Neuronal stem cell (in vitro differentiated cells): Measurements from ENCODE around the gene DGKG.

Source experiments
- DNase-seq: peaks from one replicate; pipeline ENCODE4 v3.0.0-alpha.2; 2013; ENCODE audit warnings: low spot score
- H2AFZ ChIP-seq: one replicate; pipeline ENCODE4 v1.6.1; 2013; ENCODE audit warnings: mild to moderate bottlenecking, low read length, inconsistent platforms
- H2AK5ac ChIP-seq: 2 replicates; pipeline ENCODE4 v1.6.1; 2013; ENCODE audit warnings: low read depth, mild to moderate bottlenecking, inconsistent platforms, low read length, moderate library complexity, mixed read lengths
- H2BK120ac ChIP-seq: 2 replicates; pipeline ENCODE4 v1.6.1; 2013; ENCODE audit warnings: low read depth, mild to moderate bottlenecking, inconsistent platforms, low read length, moderate library complexity, mixed read lengths
- H2BK12ac ChIP-seq: one replicate; pipeline ENCODE4 v1.6.1; 2013; ENCODE audit warnings: low read length, inconsistent platforms
- H2BK15ac ChIP-seq: 2 replicates; pipeline ENCODE4 v1.6.1; 2013; ENCODE audit warnings: mild to moderate bottlenecking, low read length, inconsistent platforms, mixed read lengths
- H2BK5ac ChIP-seq: one replicate; pipeline ENCODE4 v1.6.1; 2013; ENCODE audit warnings: inconsistent platforms, mild to moderate bottlenecking, low read length, moderate library complexity
- H3K14ac ChIP-seq: one replicate; pipeline ENCODE4 v1.6.1; 2013; ENCODE audit warnings: low read length, inconsistent platforms
- H3K18ac ChIP-seq: 2 replicates; pipeline ENCODE4 v1.6.1; 2013; ENCODE audit warnings: low read length, inconsistent platforms
- H3K23ac ChIP-seq: 2 replicates; pipeline ENCODE4 v1.6.1; 2013; ENCODE audit warnings: low read depth, mild to moderate bottlenecking, mixed read lengths, low read length, inconsistent platforms; ENCODE audit not compliant: poor library complexity
- H3K27ac ChIP-seq: replicated peaks from 3 replicates; pipeline ENCODE4 v1.5.1; 2013; ENCODE audit warnings: low read length, inconsistent platforms
- H3K27me3 ChIP-seq, 3 experiments: 2 replicates each; pipeline ENCODE4 v1.6.1; 2013; ENCODE audit warnings: low read length in 3 of 3, mild to moderate bottlenecking in 2 of 3, inconsistent platforms in 1 of 3, low read depth in 1 of 3, mixed read lengths in 1 of 3, moderate library complexity in 1 of 3; ENCODE audit not compliant: control insufficient read depth in 3 of 3, insufficient read depth in 3 of 3
- H3K36me3 ChIP-seq, 2 donors: replicated peaks in 1 of 2; 2 replicates each; pipeline ENCODE4 v1.6.1; 2013; ENCODE audit warnings: low read length in 2 of 2; ENCODE audit not compliant: control insufficient read depth in 2 of 2, insufficient read depth in 2 of 2
- H3K4ac ChIP-seq: 2 replicates; pipeline ENCODE4 v1.6.1; 2013; ENCODE audit warnings: inconsistent platforms, mild to moderate bottlenecking, low read length, moderate library complexity
- H3K4me1 ChIP-seq, 2 donors: 1 replicate in 1 of 2; 2 replicates in 1 of 2; pipeline ENCODE4 v1.6.1; 2013; ENCODE audit warnings: low read length in 2 of 2, low read depth in 1 of 2; ENCODE audit not compliant: control insufficient read depth in 2 of 2, insufficient read depth in 1 of 2
- H3K4me2 ChIP-seq: one replicate; pipeline ENCODE4 v1.6.1; 2013; ENCODE audit warnings: mild to moderate bottlenecking, low read length, inconsistent platforms; ENCODE audit not compliant: insufficient read depth, poor library complexity, severe bottlenecking
- H3K4me3 ChIP-seq, 2 donors: 2 replicates each; pipeline ENCODE4 v1.5.1; 2013; ENCODE audit warnings: low read length in 2 of 2, mild to moderate bottlenecking in 2 of 2, inconsistent platforms in 1 of 2, moderate library complexity in 1 of 2
- H3K79me1 ChIP-seq: one replicate; pipeline ENCODE4 v1.6.1; 2013; ENCODE audit warnings: low read depth, mild to moderate bottlenecking, inconsistent platforms, low read length, moderate library complexity
- H3K9ac ChIP-seq: one replicate; pipeline ENCODE4 v1.6.1; 2013; ENCODE audit warnings: mild to moderate bottlenecking, low read depth, low read length, inconsistent platforms; ENCODE audit not compliant: poor library complexity
- H3K9me3 ChIP-seq, 2 donors: replicated peaks in 1 of 2; 2 replicates each; pipeline versions ENCODE3 to v1.6.1; 2013; ENCODE audit warnings: low read length in 2 of 2, mild to moderate bottlenecking in 2 of 2, inconsistent platforms in 1 of 2, low read depth in 1 of 2, mixed read lengths in 1 of 2, moderate library complexity in 1 of 2; ENCODE audit not compliant: control insufficient read depth in 2 of 2, insufficient read depth in 1 of 2
- H4K8ac ChIP-seq: one replicate; pipeline ENCODE4 v1.6.1; 2013; ENCODE audit warnings: low read depth, mild to moderate bottlenecking, inconsistent platforms, low read length, moderate library complexity
- H4K91ac ChIP-seq: one replicate; pipeline ENCODE4 v1.6.1; 2013; ENCODE audit warnings: low read length, low read depth, mild to moderate bottlenecking, inconsistent platforms; ENCODE audit not compliant: poor library complexity
- WGBS, 2 donors: extraction: QIAGEN DNeasy Blood & Tissue Kit; methylation state at CpG; one replicate each; pipeline ENCODE4 v1.1.7; 2013; ENCODE audit warnings: missing lambda C conversion rate in 2 of 2, mixed read lengths in 1 of 2; ENCODE audit not compliant: insufficient read length in 2 of 2, insufficient replicate concordance in 1 of 2; ENCODE audit errors: extremely low coverage in 2 of 2; 5-methylcytosine and 5-hydroxymethylcytosine counted together

DGKG gene

DNA sequence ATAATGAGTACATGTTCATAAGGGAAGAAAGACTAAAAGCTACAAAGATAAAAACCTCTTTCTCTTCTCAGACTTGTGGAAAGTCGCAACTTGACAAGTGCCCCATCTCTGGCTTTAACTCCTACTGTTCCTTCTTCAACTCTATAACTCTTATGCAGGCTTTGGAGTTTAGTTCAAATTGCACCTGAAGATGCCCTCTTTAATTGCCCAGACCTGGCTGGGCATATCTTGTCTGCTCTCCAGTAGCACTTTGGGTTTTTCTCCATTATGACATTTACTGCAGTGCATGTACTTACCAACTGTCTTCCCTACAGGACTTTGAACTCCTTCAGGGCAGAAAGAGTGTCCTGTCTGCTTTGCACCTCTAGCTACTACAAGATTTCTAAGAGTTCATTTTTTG, 32.4 kb downstream of the DGKG start:
- Histone ChIP-seq H3K4me2 (no peak overlapping the region), H3K36me3 (no peaks in the 10 kb centered on the region), H2AK5ac (no peak overlapping the region), H4K8ac (no peak overlapping the region), H3K4me3 (no peak overlapping the region), H2BK5ac (no peak overlapping the region), H3K4ac (no peak overlapping the region), H3K23ac (no peak overlapping the region), H3K18ac (no peak overlapping the region), H2BK15ac (no peak overlapping the region), H3K27ac (no peak overlapping the region), H3K27me3 (peaks cover 0 to 12% (median 0%) of the 10 kb centered on the region in 3 experiments), H2BK12ac (no peak overlapping the region), H3K4me1 (no peaks in the 10 kb centered on the region), H3K14ac (no peak overlapping the region), H3K79me1 (no peaks in the 10 kb centered on the region), H2AFZ (no peak overlapping the region), H4K91ac (no peak overlapping the region), H3K9ac (no peak overlapping the region), H2BK120ac (no peak overlapping the region), H3K9me3 (no peaks in the 10 kb centered on the region)
- DNase-seq: no peak
- WGBS, 2 donors: no CpG with 5 or more reads among the region's 1 CpG

- H3K23ac ChIP-seq: no peak overlapping the region
- no peak overlapping the region for H3K9ac ChIP-seq
- H4K8ac ChIP-seq: no peak overlapping the region
- H3K27ac ChIP-seq: no peak overlapping the region
- H4K91ac ChIP-seq: no peak overlapping the region
- no peak overlapping the region for H3K4ac ChIP-seq
- no peak overlapping the region for H2AK5ac ChIP-seq
- no peak overlapping the region for H2BK5ac ChIP-seq
- H3K4me3 ChIP-seq: no peak overlapping the region
- WGBS, 2 donors: no CpG with 5 or more reads among the region's 2 CpGs
- H2BK15ac ChIP-seq: no peak overlapping the region
- H3K4me1 ChIP-seq: no peaks in the 10 kb centered on the region
- H3K14ac ChIP-seq: no peak overlapping the region
- no peaks in the 10 kb centered on the region for H3K36me3 ChIP-seq
- no peak overlapping the region for H2BK12ac ChIP-seq
- H2AFZ ChIP-seq: no peak overlapping the region
- no peak overlapping the region for H3K18ac ChIP-seq
- no peaks in the 10 kb centered on the region for H3K9me3 ChIP-seq
- DNase-seq: no peak
- no peak overlapping the region for H3K4me2 ChIP-seq
- H3K79me1 ChIP-seq: no peaks in the 10 kb centered on the region
- peaks cover 0 to 6% (median 0%) of the 10 kb centered on the region in 3 experiments for H3K27me3 ChIP-seq
- H2BK120ac ChIP-seq: no peak overlapping the region
These were observed 34.0 kb downstream of the DGKG start for GRCh38 chr3:186327912-186328487.

- H3K23ac ChIP-seq: no peak overlapping the region
- H2BK120ac ChIP-seq: no peak overlapping the region
- no peak overlapping the region for H2BK15ac ChIP-seq
- H3K4me1 ChIP-seq: no peaks in the 10 kb centered on the region
- no peak overlapping the region for H2BK12ac ChIP-seq
- H3K4me2 ChIP-seq: no peak overlapping the region
- H3K9ac ChIP-seq: no peak overlapping the region
- H3K14ac ChIP-seq: no peak overlapping the region
- H4K8ac ChIP-seq: no peak overlapping the region
- H3K9me3 ChIP-seq: no peaks in the 10 kb centered on the region
- no peaks in the 10 kb centered on the region for H3K36me3 ChIP-seq
- DNase-seq: no peak
- peaks cover 0 to 6% (median 0%) of the 10 kb centered on the region in 3 experiments for H3K27me3 ChIP-seq
- no peak overlapping the region for H3K4me3 ChIP-seq
- H3K18ac ChIP-seq: no peak overlapping the region
- H4K91ac ChIP-seq: no peak overlapping the region
- no peak overlapping the region for H2AFZ ChIP-seq
- H2BK5ac ChIP-seq: no peak overlapping the region
- no peak overlapping the region for H2AK5ac ChIP-seq
- H3K4ac ChIP-seq: no peak overlapping the region
- H3K79me1 ChIP-seq: no peaks in the 10 kb centered on the region
- WGBS, 2 donors: no CpG with 5 or more reads among the region's 5 CpGs
- H3K27ac ChIP-seq: no peak overlapping the region
These were observed 39.3 kb downstream of the DGKG start for GRCh38 chr3:186322761-186323160.

DNA sequence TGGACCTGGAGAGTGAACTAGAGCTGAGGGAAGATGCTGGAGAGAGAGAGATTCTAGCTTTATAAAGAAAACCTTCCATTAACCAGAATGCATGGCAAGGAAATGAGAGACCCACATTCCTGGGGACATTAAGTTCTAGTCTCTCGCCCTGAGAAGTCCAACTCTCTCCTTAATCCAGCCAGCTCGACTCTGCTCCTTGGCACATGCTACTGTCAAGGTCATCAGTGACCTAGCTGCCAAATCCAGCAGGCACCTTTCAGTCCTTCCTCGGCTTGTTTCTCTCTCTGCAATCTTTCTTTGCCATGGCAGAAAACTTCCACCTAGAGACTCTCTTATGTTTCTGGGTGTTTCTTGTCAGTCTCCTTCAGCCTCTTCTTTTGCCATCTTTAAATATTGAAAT, 40.3 kb downstream of the DGKG start:
- H3K27me3 ChIP-seq: peaks cover 0 to 4% (median 0%) of the 10 kb centered on the region in 3 experiments
- WGBS, 2 donors: no CpG with 5 or more reads among the region's 3 CpGs
- no peak overlapping the region for H2BK120ac ChIP-seq
- H4K91ac ChIP-seq: no peak overlapping the region
- no peaks in the 10 kb centered on the region for H3K36me3 ChIP-seq
- H3K9me3 ChIP-seq: no peaks in the 10 kb centered on the region
- no peak overlapping the region for H2BK12ac ChIP-seq
- no peak overlapping the region for H3K9ac ChIP-seq
- H3K4me2 ChIP-seq: no peak overlapping the region
- H2AFZ ChIP-seq: no peak overlapping the region
- H4K8ac ChIP-seq: no peak overlapping the region
- no peak overlapping the region for H2AK5ac ChIP-seq
- H3K4me1 ChIP-seq: no peaks in the 10 kb centered on the region
- H3K27ac ChIP-seq: no peak overlapping the region
- no peak overlapping the region for H2BK5ac ChIP-seq
- H3K14ac ChIP-seq: no peak overlapping the region
- no peak overlapping the region for H3K18ac ChIP-seq
- no peak overlapping the region for H2BK15ac ChIP-seq
- no peak overlapping the region for H3K4ac ChIP-seq
- no peak overlapping the region for H3K23ac ChIP-seq
- no peak for DNase-seq
- no peaks in the 10 kb centered on the region for H3K79me1 ChIP-seq
- H3K4me3 ChIP-seq: no peak overlapping the region
